Astrocyte of the cerebellum (primary cell): ENCODE results near the gene STPG4.

Source experiments
- DNase-seq: peaks from one replicate; pipeline ENCODE4 v3.0.0-alpha.2; 2011; ENCODE audit warnings: low read depth
- H3K4me3 ChIP-seq: 2 replicates; pipeline ENCODE4 v1.5.1; 2011; ENCODE audit warnings: mild to moderate bottlenecking, low read depth, low read length, moderate library complexity
- CTCF ChIP-seq: IDR thresholded peaks from 2 replicates; pipeline ENCODE4 v1.5.1; 2012; ENCODE audit warnings: low read length, low read depth, moderate library complexity, mild to moderate bottlenecking; ENCODE audit errors: missing control alignments
- in situ Hi-C: cut with HindIII; loops from 2 replicates; pipeline ENCODE4 v1.10.0; 2017; ENCODE audit warnings: low sequenced_read_pairs

Gene STPG4

DNA sequence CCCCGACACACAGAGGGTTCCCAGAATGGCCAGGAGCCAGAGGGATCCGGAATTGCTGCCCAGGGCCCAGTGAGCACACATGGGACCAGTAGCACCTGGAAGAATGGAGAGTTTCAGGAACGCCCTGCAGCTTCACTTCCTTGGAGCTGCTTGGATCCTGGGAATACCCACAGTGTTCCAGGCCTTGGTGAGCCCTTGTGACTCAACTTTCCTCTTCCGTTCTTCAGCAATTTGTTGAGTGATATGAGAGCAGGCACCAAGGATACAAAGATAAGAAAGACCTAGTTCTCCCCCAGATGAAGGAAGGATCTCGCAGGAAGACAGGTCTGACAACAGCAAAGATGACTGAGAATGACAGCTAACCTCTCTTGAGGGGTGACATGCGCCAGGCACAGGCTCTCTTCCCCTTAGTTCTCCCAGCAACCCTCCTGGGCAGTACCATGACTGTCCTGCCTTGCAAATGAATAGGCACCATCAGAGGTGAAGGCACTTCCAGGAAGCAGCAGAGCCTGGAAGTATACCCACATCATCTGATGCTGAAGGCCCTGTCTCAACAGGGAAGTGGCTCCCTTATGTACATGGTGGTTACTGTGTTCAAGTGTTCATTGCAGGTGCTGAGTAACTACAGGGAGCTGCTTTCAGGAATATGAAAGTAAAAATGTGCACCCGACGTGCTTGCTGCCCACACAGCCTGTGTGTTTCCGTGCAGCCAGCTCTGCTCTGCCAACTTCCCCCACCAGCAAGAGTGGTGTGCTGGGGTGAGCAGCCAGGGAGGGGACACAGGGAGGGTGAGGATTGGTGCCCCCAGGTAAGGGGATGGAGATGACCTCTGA, 116.2 kb downstream of the STPG4 start:
- in situ Hi-C loops, result no loop called here
- no peak overlapping the region for H3K4me3 ChIP-seq
- no peak for DNase-seq
- no peak for TF ChIP-seq CTCF

DNA sequence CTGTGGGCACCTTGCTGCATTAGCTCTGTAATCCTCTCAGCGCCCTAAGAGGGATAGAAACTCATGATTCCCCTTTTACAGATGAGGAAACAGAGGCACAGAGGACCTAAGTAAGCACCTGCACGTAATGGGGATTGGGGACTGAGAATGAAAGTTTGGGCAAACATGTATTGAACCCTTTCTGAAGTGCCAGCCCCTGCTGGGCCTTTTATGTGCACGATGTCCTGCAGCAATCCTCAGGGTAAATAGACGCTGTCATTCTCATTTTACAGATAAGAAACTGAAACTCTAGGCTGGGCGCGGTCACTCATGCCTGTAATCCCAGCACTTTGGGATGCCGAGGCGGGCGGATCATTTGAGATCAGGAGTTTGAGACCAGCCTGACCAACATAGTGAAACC, 117.4 kb downstream of the STPG4 start:
- no peak for DNase-seq
- in situ Hi-C loops, result no loop called here
- TF ChIP-seq CTCF, result no peak
- H3K4me3 ChIP-seq, result no peak overlapping the region
